RWPE2 (cell line): Measurements from ENCODE around the gene SH3GL2.

ENCODE experiments used
- ATAC-seq: fragments of 200-7000 bp; cut with Tn5 transposase; 3 replicates; pipeline ENCODE4 v1.9.1; 2021; ENCODE audit warnings: low read depth
- DNase-seq: peaks from one replicate; pipeline ENCODE4 v3.0.0-alpha.2; 2020; ENCODE audit warnings: low spot score
- H3K27ac ChIP-seq: fragments of 450-650 bp; 2 replicates; pipeline ENCODE4 v1.5.1; 2017; ENCODE audit warnings: mild to moderate bottlenecking; ENCODE audit not compliant: poor library complexity, severe bottlenecking
- H3K27me3 ChIP-seq: fragments of 250-450 bp; sonication (Bioruptor Pico); 2 replicates; pipeline ENCODE4 v1.5.1; 2021; ENCODE audit warnings: mild to moderate bottlenecking, moderate library complexity; ENCODE audit not compliant: insufficient read depth, poor library complexity, severe bottlenecking
- H3K36me3 ChIP-seq: fragments of 250-450 bp; sonication (Bioruptor Pico); 2 replicates; pipeline ENCODE4 v1.5.1; 2020; ENCODE audit warnings: low read depth, mild to moderate bottlenecking, moderate library complexity
- H3K4me1 ChIP-seq: fragments of 250-450 bp; sonication (Bioruptor Pico); 2 replicates; pipeline ENCODE4 v1.5.1; 2021; ENCODE audit warnings: mild to moderate bottlenecking, moderate library complexity; ENCODE audit not compliant: insufficient read depth, poor library complexity, severe bottlenecking
- H3K4me3 ChIP-seq: fragments of 250-450 bp; sonication (Bioruptor Pico); 2 replicates; pipeline ENCODE4 v1.5.1; 2021; ENCODE audit warnings: mild to moderate bottlenecking, moderate library complexity; ENCODE audit not compliant: severe bottlenecking
- H3K9me3 ChIP-seq: fragments of 250-450 bp; sonication (Bioruptor Pico); 2 replicates; pipeline ENCODE4 v1.5.1; 2021; ENCODE audit warnings: mild to moderate bottlenecking, moderate library complexity; ENCODE audit not compliant: severe bottlenecking
- CTCF ChIP-seq: fragments of 450-650 bp; IDR thresholded peaks from one replicate; pipeline ENCODE4 v1.5.1; 2017; ENCODE audit warnings: mild to moderate bottlenecking, moderate library complexity; ENCODE audit not compliant: poor library complexity, severe bottlenecking

SH3GL2 gene

DNA sequence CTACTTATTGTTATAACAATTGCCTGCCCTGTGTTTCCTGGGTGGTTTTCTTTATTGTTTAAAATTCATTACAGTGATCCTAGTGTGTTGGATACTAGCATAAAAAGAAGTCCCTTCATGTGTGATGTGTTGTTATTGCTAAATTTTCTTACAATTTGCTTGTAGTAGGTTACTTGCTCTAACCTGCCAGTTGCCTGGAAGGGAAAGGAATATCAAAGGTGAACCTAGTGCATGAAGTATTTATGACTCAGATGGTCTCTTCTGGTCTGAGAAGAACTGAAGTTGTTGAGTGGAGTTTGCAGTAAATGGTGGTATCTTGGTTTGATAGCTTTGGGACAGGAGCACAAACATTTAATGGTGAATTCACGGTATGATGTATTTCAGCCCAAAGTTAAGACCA, 58.0 kb downstream of the SH3GL2 start:
- Histone ChIP-seq H3K4me3 (no peak overlapping the region), H3K27me3 (no peaks in the 10 kb centered on the region), H3K9me3 (no peaks in the 10 kb centered on the region), H3K36me3 (no peaks in the 10 kb centered on the region), H3K4me1 (no peaks in the 10 kb centered on the region), H3K27ac (no peak overlapping the region)
- DNase-seq (no peak), ATAC-seq (no peak)
- no peak for TF ChIP-seq CTCF

DNA sequence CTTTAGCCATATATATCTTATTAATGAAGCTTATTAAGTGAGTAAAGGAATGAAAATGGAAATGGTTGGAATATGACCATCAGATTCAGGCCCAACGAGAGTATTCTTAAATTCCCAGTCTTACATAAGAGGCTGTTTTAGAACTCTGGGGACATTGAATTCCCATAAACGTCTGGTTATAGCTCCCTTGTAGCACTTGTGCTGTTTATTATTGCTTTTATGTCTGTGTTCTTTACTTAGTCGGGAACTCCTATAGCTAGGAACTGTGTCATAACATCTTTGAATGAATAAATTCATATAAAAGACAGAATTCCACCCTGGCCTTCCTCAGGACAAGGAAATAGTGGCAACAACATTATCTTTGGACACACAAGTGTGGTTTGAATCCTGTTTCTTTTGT, 58.4 kb downstream of the SH3GL2 start:
- ATAC-seq (no peak), DNase-seq (no peak)
- Histone ChIP-seq H3K27me3 (no peaks in the 10 kb centered on the region), H3K4me3 (no peak overlapping the region), H3K27ac (no peak overlapping the region), H3K36me3 (no peaks in the 10 kb centered on the region), H3K4me1 (no peaks in the 10 kb centered on the region), H3K9me3 (no peaks in the 10 kb centered on the region)
- no peak for TF ChIP-seq CTCF

GRCh38 chr9:17648516-17648915, 69.7 kb downstream of the SH3GL2 start:
- TF ChIP-seq CTCF = no peak
- Histone ChIP-seq H3K27me3 (peaks cover 24% of the 10 kb centered on the region), H3K9me3 (no peaks in the 10 kb centered on the region), H3K4me3 (no peak overlapping the region), H3K36me3 (no peaks in the 10 kb centered on the region), H3K4me1 (no peaks in the 10 kb centered on the region), H3K27ac (no peak overlapping the region)
- DNase-seq (no peak), ATAC-seq (no peak)

DNA sequence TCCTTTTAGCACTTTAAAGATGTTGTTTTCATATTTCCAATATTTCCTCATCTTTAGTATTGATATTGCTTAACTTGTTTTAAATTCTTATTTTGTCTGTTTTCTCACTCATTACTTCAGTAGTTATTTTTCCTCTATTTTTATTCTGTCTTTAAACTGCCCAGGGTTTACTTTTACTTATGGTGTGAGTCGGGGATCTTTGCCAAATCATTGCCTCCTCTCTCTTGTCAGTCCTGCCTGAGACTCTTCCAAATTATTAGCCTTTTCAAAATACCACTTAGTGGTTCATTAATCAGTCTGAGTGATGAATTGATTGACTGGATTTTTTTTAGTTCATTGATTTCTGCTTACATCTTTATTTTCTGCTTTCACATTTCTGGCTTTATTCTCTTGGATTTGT, 72.9 kb downstream of the SH3GL2 start:
- Histone ChIP-seq H3K9me3 (no peaks in the 10 kb centered on the region), H3K4me1 (no peaks in the 10 kb centered on the region), H3K36me3 (no peaks in the 10 kb centered on the region), H3K27ac (no peak overlapping the region), H3K4me3 (no peak overlapping the region), H3K27me3 (peaks cover 24% of the 10 kb centered on the region)
- no peak for ATAC-seq
- DNase-seq = no peak
- no peak for TF ChIP-seq CTCF

GRCh38 chr9:17653947-17654465, 75.1 kb downstream of the SH3GL2 start:
- no peaks in the 10 kb centered on the region for H3K4me1 ChIP-seq
- DNase-seq = no peak
- H3K36me3 ChIP-seq = no peaks in the 10 kb centered on the region
- no peak overlapping the region for H3K4me3 ChIP-seq
- no peak overlapping the region for H3K27ac ChIP-seq
- no peak for ATAC-seq
- H3K9me3 ChIP-seq = no peaks in the 10 kb centered on the region
- peaks cover 23% of the 10 kb centered on the region for H3K27me3 ChIP-seq
- no peak for TF ChIP-seq CTCF
